ENCODE data around the gene VPS26A.

VPS26A gene

DNA sequence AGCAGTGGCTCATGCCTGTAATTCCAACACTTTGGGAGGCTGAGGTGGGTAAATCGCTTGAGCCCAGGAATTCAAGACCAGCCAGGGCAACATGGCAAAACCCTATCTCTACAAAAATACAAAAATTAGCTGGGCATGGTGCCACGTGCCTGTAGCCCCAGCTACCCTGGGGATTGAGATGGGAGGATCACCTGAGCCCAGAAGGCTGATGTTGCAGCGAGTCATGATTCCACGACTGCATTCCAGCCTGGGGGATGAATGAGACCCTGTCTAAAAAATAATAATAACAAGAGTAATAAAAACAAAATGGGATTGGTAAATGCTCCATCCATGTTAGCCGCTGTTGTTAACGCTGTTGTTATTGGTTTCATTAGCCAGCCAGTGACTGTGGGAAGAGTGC, 94.9 kb downstream of the VPS26A start:
- peaks cover 19% of the 10 kb centered on the region for H3K4me1 ChIP-seq (ENCODE audit: insufficient read depth, low read length, severe bottlenecking)
- H3K27me3 ChIP-seq (ENCODE audit: insufficient read depth, low read length): no peaks in the 10 kb centered on the region
- H3F3A ChIP-seq (ENCODE audit: insufficient read depth, low read length): no peaks in the 10 kb centered on the region
- no peak overlapping the region for H3K4me3 ChIP-seq (ENCODE audit: low read depth, low read length, poor library complexity, severe bottlenecking)
- H4K20me1 ChIP-seq (ENCODE audit: insufficient read depth, low read length): no peaks in the 10 kb centered on the region
- no peaks in the 10 kb centered on the region for H3K36me3 ChIP-seq (ENCODE audit: insufficient read depth, low read length)
- no peak overlapping the region for H3K9ac ChIP-seq (ENCODE audit: low read length)
- H3K9me2 ChIP-seq (ENCODE audit: low read depth, low read length): no peaks in the 10 kb centered on the region
- H2AFZ ChIP-seq (ENCODE audit: low read length): no peak overlapping the region
- no peak for TF ChIP-seq EZH2 (IDR thresholded peaks at IDR 0.05; ENCODE audit: borderline replicate concordance, low read length)
- TF ChIP-seq, protein P1, sequence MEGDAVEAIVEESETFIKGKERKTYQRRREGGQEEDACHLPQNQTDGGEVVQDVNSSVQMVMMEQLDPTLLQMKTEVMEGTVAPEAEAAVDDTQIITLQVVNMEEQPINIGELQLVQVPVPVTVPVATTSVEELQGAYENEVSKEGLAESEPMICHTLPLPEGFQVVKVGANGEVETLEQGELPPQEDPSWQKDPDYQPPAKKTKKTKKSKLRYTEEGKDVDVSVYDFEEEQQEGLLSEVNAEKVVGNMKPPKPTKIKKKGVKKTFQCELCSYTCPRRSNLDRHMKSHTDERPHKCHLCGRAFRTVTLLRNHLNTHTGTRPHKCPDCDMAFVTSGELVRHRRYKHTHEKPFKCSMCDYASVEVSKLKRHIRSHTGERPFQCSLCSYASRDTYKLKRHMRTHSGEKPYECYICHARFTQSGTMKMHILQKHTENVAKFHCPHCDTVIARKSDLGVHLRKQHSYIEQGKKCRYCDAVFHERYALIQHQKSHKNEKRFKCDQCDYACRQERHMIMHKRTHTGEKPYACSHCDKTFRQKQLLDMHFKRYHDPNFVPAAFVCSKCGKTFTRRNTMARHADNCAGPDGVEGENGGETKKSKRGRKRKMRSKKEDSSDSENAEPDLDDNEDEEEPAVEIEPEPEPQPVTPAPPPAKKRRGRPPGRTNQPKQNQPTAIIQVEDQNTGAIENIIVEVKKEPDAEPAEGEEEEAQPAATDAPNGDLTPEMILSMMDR (IDR thresholded peaks at IDR 0.05; ENCODE audit: low read length): no peak
- no peak overlapping the region for H3K27ac ChIP-seq (ENCODE audit: low read depth, low read length, poor library complexity, severe bottlenecking)
- no peaks in the 10 kb centered on the region for H3K79me2 ChIP-seq (ENCODE audit: insufficient read depth, low read length)
- peaks cover 5% of the 10 kb centered on the region; the same call in 1 of the 2 replicates for H3K9me3 ChIP-seq (ENCODE audit: low read length)
- H3K4me2 ChIP-seq (ENCODE audit: low read length): no peak overlapping the region

DNA sequence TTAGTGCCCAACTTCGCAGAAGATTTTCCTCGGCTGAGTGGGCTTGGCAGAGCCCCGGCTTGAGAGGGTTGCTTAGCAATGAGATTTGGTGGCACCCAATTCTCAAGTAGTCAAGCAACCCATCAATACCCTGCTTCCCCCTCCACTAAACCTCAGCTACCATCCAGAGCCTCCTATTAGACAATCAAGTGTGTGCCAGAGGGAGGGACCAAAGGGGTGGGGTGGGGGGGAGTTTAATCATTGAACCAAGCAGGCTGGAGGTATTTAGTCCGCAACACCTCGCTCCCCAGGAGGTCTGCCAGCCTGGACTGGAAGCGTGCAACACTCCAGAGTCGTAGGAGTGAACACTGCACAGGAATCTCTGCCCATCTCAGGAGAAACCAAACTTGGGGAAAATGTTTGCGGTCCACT, 96.1 kb downstream of the VPS26A start, which contains the start of gene HKDC1:
HKDC1 (plus strand) TSS at position 292 of the 411 bp plus-strand sequence; CDS start at position 396, 104 bp downstream.
- no peaks in the 10 kb centered on the region for H3K27me3 ChIP-seq (ENCODE audit: insufficient read depth, low read length)
- H3K4me3 ChIP-seq (ENCODE audit: low read depth, low read length, poor library complexity, severe bottlenecking): no peak within 1 kb of the TSS
- no peak within 1 kb of the TSS for H2AFZ ChIP-seq (ENCODE audit: low read length)
- no peaks in the 10 kb centered on the region for H3K9me3 ChIP-seq (ENCODE audit: low read length)
- H4K20me1 ChIP-seq (ENCODE audit: insufficient read depth, low read length): no peaks in the 10 kb centered on the region
- no peak within 1 kb of the TSS for H3K4me2 ChIP-seq (ENCODE audit: low read length)
- H3K27ac ChIP-seq (ENCODE audit: low read depth, low read length, poor library complexity, severe bottlenecking): no peak within 1 kb of the TSS
- H3K4me1 ChIP-seq (ENCODE audit: insufficient read depth, low read length, severe bottlenecking): peaks cover 27% of the 10 kb centered on the region
- H3K36me3 ChIP-seq (ENCODE audit: insufficient read depth, low read length): no peaks in the 10 kb centered on the region
- H3K9me2 ChIP-seq (ENCODE audit: low read depth, low read length): no peaks in the 10 kb centered on the region
- TF ChIP-seq EZH2 (IDR thresholded peaks at IDR 0.05; ENCODE audit: borderline replicate concordance, low read length): no peak
- TF ChIP-seq, protein P1 (IDR thresholded peaks at IDR 0.05; ENCODE audit: low read length): no peak
- H3K9ac ChIP-seq (ENCODE audit: low read length): no peak within 1 kb of the TSS
- H3F3A ChIP-seq (ENCODE audit: insufficient read depth, low read length): no peaks in the 10 kb centered on the region
- no peaks in the 10 kb centered on the region for H3K79me2 ChIP-seq (ENCODE audit: insufficient read depth, low read length)

DNA sequence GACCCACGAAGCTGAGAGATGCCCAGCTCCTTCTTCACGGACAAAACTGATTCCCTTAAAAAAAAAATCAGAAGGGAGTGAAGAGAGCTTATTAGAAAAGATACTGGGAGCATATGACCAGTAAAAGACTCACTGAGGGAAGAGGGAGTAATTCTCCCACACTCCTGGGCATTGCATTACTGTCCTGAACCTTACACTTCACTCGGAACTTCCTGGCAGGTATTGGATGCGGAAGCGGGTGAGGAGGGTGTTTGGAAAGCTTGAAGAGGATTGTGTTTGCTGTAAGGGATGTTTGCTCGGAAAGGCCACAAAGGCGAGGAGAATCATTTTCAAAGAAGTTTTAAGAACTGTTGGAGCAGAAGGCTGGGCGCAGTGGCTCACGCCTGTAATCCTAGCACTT, 96.5 kb downstream of the VPS26A start:
- Histone ChIP-seq H3K9me2 (ENCODE audit: low read depth, low read length) (no peaks in the 10 kb centered on the region), H3K4me1 (ENCODE audit: insufficient read depth, low read length, severe bottlenecking) (peaks cover 32% of the 10 kb centered on the region), H3K9ac (ENCODE audit: low read length) (no peak overlapping the region), H4K20me1 (ENCODE audit: insufficient read depth, low read length) (no peaks in the 10 kb centered on the region), H3K9me3 (ENCODE audit: low read length) (no peaks in the 10 kb centered on the region), H3K36me3 (ENCODE audit: insufficient read depth, low read length) (no peaks in the 10 kb centered on the region), H3K79me2 (ENCODE audit: insufficient read depth, low read length) (no peaks in the 10 kb centered on the region), H3K27ac (ENCODE audit: low read depth, low read length, poor library complexity, severe bottlenecking) (no peak overlapping the region), H3K27me3 (ENCODE audit: insufficient read depth, low read length) (no peaks in the 10 kb centered on the region), H3K4me2 (ENCODE audit: low read length) (no peak overlapping the region), H3K4me3 (ENCODE audit: low read depth, low read length, poor library complexity, severe bottlenecking) (no peak overlapping the region), H3F3A (ENCODE audit: insufficient read depth, low read length) (no peaks in the 10 kb centered on the region), H2AFZ (ENCODE audit: low read length) (no peak overlapping the region)
- TF ChIP-seq, protein P1 (IDR thresholded peaks at IDR 0.05; ENCODE audit: low read length): no peak
- TF ChIP-seq EZH2 (IDR thresholded peaks at IDR 0.05; ENCODE audit: borderline replicate concordance, low read length): no peak

Measured in OCI-LY1 (cell line).